Measurements from ENCODE around the gene SYNPO2. TPM values are rescaled to one million over a fixed set of nuclear protein-coding genes. Genes with fewer than 3 reads are reported as not detected.

Gene SYNPO2
- total and polyA plus RNA-seq, 2 of the 8 experiments (the other 6 are each of a cell fraction or from before 2014, with no cell fraction given): 0.50 to 4.2 TPM

- TF ChIP-seq CHD7 (IDR thresholded peaks at IDR 0.05; ENCODE audit: insufficient replicate concordance, low read length) (no peak), RBBP5 (IDR thresholded peaks at IDR 0.05; ENCODE audit: borderline replicate concordance, low read depth, low read length) (no peak)
Measured at GRCh38 chr4:118911238-118911703, 22.6 kb downstream of the SYNPO2 start (continued).

Measured in H1 (cell line).